GM23338 (cell line): ENCODE results near the gene RAB11A.

Source experiments
- CTCF ChIP-seq, 2 experiments: fragments of 200-600 bp in 1 of 2; sonication (generic) in 1 of 2; conservative IDR thresholded peaks; 2 replicates each; pipeline versions ENCODE4 v1.5.1 to v1.6.1; 2016 to 2017; ENCODE audit warnings: antibody characterized with exemption in 2 of 2, low read depth in 2 of 2, mild to moderate bottlenecking in 2 of 2, moderate library complexity in 1 of 2
- EZH2phosphoT487 ChIP-seq: fragments of 200-600 bp; sonication (generic); IDR thresholded peaks from one replicate; pipeline ENCODE4 v1.8.1; 2018; ENCODE audit warnings: antibody characterized with exemption; ENCODE audit not compliant: unreplicated experiment
- STAT1 ChIP-seq: IDR thresholded peaks from one replicate; pipeline ENCODE4 v1.6.1; 2016; ENCODE audit warnings: antibody characterized with exemption; ENCODE audit not compliant: unreplicated experiment

- no peak for TF ChIP-seq STAT1
- TF ChIP-seq EZH2phosphoT487, result no peak
- peak; percentile 78 to 81 for TF ChIP-seq CTCF (conservative IDR thresholded peaks at IDR 0.05; ENCODE audit: low read depth in 2 of 2)
Measured at GRCh38 chr15:65836665-65837064, 32.6 kb upstream of the RAB11A start.
